GM04504 (cell line): Measurements from ENCODE around the gene LRGUK.
"Not testable (repeated sequence)": the region's sequence is repeated elsewhere in the genome, so short reads cannot be mapped to it uniquely, and the experiment has no call there.

Experiments
- DNase-seq: peaks from one replicate; pipeline ENCODE4 v3.0.0-alpha.2; 2012; ENCODE audit warnings: low read depth

The LRGUK gene, protein sequence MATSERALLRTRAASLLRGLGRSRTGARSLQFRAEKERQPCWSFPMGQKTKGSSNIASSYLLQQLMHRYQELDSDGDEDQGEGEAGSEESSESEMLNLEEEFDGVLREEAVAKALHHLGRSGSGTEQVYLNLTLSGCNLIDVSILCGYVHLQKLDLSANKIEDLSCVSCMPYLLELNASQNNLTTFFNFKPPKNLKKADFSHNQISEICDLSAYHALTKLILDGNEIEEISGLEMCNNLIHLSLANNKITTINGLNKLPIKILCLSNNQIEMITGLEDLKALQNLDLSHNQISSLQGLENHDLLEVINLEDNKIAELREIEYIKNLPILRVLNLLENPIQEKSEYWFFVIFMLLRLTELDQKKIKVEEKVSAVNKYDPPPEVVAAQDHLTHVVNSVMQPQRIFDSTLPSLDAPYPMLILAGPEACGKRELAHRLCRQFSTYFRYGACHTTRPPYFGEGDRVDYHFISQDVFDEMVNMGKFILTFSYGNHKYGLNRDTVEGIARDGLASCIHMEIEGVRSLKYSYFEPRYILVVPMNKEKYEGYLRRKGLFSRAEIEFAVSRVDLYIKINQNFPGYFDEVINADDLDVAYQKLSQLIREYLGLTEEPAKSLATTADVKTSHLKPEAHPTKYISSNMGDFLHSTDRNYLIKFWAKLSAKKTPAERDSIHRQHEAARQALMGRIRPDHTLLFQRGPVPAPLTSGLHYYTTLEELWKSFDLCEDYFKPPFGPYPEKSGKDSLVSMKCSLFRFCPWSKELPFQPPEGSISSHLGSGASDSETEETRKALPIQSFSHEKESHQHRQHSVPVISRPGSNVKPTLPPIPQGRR

GRCh38 chr7:134126966-134127848 lies at the start of gene LRGUK:
LRGUK (plus strand) TSS chr7:134127340; CDS start chr7:134127368, 28 bp downstream.
- peak; percentile 53 for DNase-seq

- not testable (repeated sequence) for DNase-seq
Measured at GRCh38 chr7:134077560-134077959, 49.6 kb upstream of the LRGUK start.

GRCh38 chr7:134078991-134079390 lies 48.1 kb upstream of the LRGUK start:
- no peak for DNase-seq

GRCh38 chr7:134081695-134082094 lies 45.4 kb upstream of the LRGUK start:
- DNase-seq: no peak

- peak; percentile 22 for DNase-seq
Measured at GRCh38 chr7:134083766-134084487, 43.2 kb upstream of the LRGUK start.

DNA sequence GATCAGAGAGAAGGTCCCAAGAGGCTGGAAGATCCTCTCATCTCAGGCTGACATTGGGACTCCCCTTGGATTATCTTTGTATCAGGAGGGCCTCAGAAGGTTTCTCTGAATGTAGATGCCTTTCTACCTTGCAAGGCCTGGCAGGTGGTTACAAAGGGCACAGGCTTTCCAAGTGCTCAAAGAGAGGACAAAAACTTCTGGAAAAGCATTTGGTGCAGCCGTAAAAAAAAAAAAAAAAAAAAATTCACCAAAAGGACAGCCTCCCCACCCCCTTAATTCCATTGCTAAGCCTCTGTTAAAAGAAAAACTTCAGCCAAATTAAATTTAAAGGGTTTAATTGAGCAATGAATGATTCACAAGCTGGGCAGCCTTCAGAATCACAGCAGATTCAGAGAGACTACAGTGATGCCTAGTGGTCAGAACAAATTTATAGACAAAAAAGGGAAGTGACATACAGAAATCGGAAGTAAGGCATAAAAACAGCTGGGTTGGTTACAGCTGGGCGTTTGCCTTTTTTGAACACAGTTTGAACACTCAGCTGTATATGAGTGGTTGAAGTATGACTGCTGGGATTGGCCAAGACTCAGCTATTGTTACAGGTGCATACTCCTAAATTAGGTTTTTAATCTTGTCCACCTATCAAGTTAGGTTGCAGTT lies 42.5 kb upstream of the LRGUK start:
- no peak for DNase-seq

GRCh38 chr7:134085311-134085710 lies 41.8 kb upstream of the LRGUK start:
- no peak for DNase-seq

DNA sequence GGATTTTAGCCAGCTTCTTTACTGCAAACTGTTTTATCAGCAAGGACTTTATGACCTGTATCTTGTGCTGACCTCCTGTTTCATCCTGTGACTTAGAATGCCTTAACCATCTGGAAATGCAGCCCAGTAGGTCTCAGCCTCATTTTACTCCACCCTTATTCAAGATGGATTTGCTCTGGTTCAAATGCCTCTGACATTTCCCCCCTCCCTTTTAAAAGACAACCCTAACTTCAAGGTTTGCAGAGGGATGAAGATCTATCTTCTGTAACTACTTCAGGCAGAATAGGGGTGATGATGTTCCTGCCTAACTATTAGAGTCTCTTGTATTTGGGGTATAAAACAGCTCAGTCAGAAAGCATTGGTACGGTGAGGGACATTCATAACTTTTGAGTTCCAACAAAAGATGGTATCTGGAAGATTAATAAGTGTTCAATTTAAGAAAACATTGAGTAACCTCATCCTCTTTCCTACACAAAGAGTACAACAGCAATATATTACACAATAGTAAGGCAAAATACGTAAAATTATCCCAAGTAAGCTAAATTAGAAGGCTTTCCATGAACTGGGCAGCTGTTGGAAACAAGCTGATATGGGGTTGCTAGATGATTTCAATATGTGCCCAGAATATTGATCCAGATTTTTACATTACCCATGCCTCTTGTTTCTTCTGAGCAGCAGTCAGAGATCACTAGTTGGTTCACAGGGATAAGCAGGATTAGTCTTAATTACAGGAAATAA lies 40.0 kb upstream of the LRGUK start:
- no peak for DNase-seq

GRCh38 chr7:134088199-134088598 lies 38.9 kb upstream of the LRGUK start:
- DNase-seq: no peak

GRCh38 chr7:134089446-134089845 lies 37.7 kb upstream of the LRGUK start:
- no peak for DNase-seq

DNA sequence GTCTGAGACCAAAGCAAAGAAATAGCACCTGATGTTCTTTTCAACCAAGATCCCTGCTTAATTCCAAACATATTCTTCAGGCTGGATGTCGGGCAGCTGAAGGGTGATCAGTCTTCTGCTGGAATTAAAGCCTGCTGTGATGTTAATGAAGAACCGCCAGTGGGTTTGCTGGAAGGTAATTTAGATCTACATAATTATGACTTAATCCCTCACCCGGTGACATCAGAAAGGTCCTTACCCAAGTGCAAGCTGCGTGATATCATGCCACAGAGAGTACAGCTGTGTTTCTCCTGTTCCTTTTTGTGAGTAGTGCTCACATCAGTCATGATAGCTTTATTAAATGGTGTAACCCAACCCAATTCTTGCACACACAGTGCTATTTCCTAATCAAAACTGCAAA lies 29.1 kb upstream of the LRGUK start:
- DNase-seq: no peak

DNA sequence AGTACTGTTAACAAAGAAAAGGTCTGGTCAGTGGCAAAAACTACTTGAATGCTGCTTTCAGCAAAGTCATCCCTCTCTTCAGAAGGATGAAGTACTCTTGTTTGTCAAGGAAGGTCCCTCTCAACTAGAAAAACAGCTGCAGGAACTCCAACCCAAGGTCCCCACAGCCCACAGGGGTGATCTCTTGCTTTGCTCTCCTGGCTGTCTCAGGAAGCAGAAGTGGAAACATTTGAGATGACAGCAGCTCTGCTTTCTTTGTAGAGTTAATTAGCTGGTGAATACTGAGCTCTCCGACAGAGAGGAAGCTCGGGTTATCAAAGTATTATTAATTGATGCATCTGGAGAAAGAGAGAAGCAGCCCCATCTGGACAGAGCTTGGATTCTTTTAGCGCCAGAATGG lies 25.4 kb upstream of the LRGUK start:
- no peak for DNase-seq

DNA sequence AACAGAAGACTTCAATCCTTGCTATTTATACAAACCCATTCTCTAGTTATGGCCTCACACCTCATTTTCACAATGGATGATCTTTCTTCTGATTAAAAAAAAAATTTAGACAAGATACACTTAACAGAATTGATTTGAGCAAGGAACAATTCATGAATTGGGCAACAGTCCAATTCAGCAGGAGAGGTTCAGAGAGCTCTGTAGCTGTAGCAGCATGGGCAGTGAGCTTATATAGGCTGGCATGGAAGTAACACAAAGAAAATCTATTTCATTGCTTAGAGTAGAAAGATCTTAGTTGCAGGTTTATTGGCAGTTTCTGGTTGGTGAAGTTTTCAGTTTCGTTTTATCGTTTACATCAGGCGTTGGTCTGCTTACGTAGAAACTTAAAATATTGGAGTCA lies 23.0 kb upstream of the LRGUK start:
- DNase-seq: no peak

DNA sequence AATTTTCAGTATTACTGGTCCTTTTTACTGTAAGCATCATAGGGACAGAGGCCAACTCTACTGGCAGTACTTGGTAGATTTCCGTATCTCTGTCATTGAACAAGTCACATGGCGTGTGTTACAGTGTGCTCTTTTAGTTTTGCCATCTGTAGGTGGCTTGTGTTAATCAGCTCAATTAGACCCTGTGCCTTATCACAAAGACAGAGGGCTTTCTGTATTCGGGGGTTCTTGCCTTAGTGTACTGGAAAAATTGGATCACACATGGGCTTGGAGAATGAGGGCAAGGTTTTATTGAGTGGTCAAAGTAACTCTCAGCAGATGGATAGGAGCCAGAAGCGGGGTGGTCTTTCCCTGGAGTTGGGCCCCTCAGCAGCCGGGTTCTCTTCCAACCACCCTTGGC lies 21.3 kb upstream of the LRGUK start:
- no peak for DNase-seq

GRCh38 chr7:134108802-134109201 lies 18.3 kb upstream of the LRGUK start:
- DNase-seq: no peak

DNA sequence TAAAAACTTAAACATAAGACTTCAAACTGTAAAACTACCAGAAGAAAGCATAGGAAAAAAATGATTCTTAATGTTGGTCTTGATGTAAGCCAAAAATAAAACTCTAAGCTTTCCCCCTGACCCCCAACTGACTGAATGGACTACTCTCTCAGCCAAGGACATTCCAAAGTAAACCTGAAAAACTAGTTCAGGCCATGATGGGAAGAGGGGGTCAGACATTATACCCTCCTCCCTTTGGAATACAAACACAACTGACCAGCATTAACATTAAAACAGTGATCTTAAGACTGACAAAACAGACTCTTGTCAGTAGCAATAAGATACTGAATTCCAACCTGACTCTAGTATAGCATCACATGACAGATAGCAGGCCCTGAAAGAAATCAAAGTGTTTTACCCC lies 13.5 kb upstream of the LRGUK start:
- DNase-seq: no peak

- no peak for DNase-seq
Measured at GRCh38 chr7:134114992-134115391, 12.1 kb upstream of the LRGUK start.

- DNase-seq: no peak
Measured at GRCh38 chr7:134120405-134120804, 6.7 kb upstream of the LRGUK start.

DNA sequence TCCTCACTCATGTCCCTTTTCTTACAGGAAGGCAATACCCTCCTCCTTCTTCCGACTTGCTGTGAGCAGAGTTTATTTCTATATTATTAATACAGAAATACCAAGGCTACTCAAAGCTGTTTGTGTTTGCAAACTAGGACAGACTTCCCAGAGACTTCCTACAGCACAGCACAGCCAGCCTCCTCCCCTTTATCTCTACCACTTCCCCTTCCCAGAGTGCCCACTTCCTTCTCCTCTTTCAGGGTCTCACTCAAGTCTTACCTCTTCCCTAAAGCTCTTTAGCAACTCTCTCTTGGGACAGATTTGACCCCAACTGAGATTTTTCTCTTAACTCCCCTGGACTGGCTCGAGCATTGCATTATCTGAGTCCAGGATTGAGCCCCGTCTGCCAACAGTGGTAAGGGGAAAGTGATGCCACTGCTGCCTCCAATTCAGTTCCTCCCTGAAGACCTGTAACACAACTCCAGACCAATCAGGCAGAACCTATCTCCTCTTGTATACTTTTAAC lies 5.5 kb upstream of the LRGUK start:
- DNase-seq: no peak

DNA sequence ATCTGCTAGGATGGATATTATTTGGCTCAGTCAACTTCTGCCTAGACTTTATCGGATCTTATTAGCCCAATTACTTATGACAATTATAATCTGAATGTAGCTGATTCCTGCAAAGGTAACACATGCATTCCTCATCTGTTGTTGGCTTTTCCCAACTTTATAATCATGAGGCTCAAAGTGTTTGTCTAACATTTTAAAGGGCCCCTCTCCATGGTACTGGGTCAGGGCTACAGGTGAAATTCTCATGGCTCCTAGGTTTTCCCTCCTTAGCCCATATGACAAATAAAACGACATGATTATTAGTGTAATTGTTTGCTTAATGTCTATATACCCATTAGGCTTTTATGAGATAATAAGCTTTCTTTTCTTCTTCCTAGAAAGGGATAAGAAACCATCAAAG lies 4.2 kb upstream of the LRGUK start:
- DNase-seq: no peak
